ENCODE results near the gene MMP20.

- TF ChIP-seq CTCF (IDR thresholded peaks at IDR 0.05) (no peak), POLR2A (IDR thresholded peaks at IDR 0.05) (no peak)
These were observed 36.1 kb downstream of the MMP20 start for GRCh38 chr11:102589047-102589459.
